HG03139 (cell line): ENCODE measurements around the gene FAM187B.

Experiments
- ATAC-seq: cut with Tn5 transposase; IDR thresholded peaks from one replicate; pipeline ENCODE4 v1.9.1; 2021; ENCODE audit not compliant: unreplicated experiment

FAM187B gene

GRCh38 chr19:35179830-35180229 is 48.7 kb downstream of the FAM187B start:
- no peak for ATAC-seq

- no peak for ATAC-seq
Measured at GRCh38 chr19:35178701-35179100, 49.8 kb downstream of the FAM187B start.

GRCh38 chr19:35177377-35178274 is 50.9 kb downstream of the FAM187B start:
- no peak for ATAC-seq

- ATAC-seq = no peak
Measured at GRCh38 chr19:35176181-35176570, 52.4 kb downstream of the FAM187B start.
